Ascending aorta (tissue), 2 donors: ENCODE results near the gene SLC38A6. TPM values are rescaled to one million over a fixed set of nuclear protein-coding genes. Genes with fewer than 3 reads are reported as not detected.

Experiments
- DNase-seq, 2 donors: peaks; one replicate each; pipeline ENCODE4 v3.0.0-alpha.2; 2019; ENCODE audit warnings: low spot score in 2 of 2
- H3K27ac ChIP-seq, 2 donors: fragments of 200-600 bp; sonication (generic); one replicate each; pipeline ENCODE4 v1.5.1; 2016 to 2017; ENCODE audit warnings: mild to moderate bottlenecking in 1 of 2
- H3K27me3 ChIP-seq: fragments of 200-600 bp; sonication (generic); one replicate; pipeline ENCODE4 v1.5.1; 2017
- H3K36me3 ChIP-seq, 2 donors: fragments of 200-600 bp; sonication (generic); one replicate each; pipeline ENCODE4 v1.5.1; 2016
- H3K4me1 ChIP-seq, 2 donors: fragments of 200-600 bp; sonication (generic); one replicate each; pipeline ENCODE4 v1.5.1; 2016 to 2017; ENCODE audit warnings: mild to moderate bottlenecking in 1 of 2
- H3K4me3 ChIP-seq, 2 donors: fragments of 200-600 bp; sonication (generic); one replicate each; pipeline ENCODE4 v1.5.1; 2016 to 2017; ENCODE audit warnings: mild to moderate bottlenecking in 1 of 2
- H3K9me3 ChIP-seq, 2 donors: fragments of 200-600 bp; sonication (generic); one replicate each; pipeline ENCODE4 v1.5.1; 2016
- CTCF ChIP-seq, 3 experiments: fragments of 200-600 bp in 2 of 3; fragments of 450-650 bp in 1 of 3; sonication (generic) in 2 of 3; IDR thresholded peaks; one replicate each; pipeline ENCODE4 v1.5.1; 2016 to 2019; ENCODE audit warnings: antibody characterized with exemption in 3 of 3, mild to moderate bottlenecking in 1 of 3, moderate library complexity in 1 of 3
- intact Hi-C: fragments of 100-400 bp; cut with DNase I; formaldehyde crosslinking; loops from one replicate; pipeline ENCODE4 v1.15.1; 2023
- total RNA-seq: library from RNA; depleted of rRNA; stranded (reverse); fragments of >200 nt; gene quantifications from one replicate; pipeline ENCODE4 v1.1.0, GENCODE V29; 2016

Gene SLC38A6
- total RNA-seq, 1 donor from 2014 or later: 1.8 TPM

DNA sequence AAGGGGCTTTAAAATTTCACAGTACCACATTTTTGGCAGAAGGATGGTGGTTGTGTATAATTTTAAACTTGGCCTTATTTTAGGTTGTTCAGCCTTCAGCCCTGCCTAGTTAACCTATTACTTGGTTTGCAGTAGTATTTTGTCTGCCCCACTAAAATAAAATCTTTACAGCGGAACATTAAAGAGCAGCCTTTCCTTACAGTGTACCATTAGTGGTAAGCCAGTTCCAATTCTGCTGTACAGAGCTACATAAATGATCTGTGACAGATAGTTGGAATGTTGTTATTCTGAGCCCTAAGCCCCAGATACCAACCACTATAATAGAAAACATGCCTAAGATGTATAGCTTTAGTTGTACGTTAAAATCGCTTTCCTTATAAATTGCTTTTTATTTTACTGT is 56.2 kb downstream of the SLC38A6 start:
- Histone ChIP-seq H3K27me3 (no peaks in the 10 kb centered on the region), H3K4me1 (no peaks in the 10 kb centered on the region), H3K27ac (no peak overlapping the region), H3K9me3 (no peaks in the 10 kb centered on the region), H3K4me3 (no peak overlapping the region), H3K36me3 (no peaks in the 10 kb centered on the region)
- no peak for TF ChIP-seq CTCF (IDR thresholded peaks at IDR 0.05)
- DNase-seq: no peak
- intact Hi-C loops: no loop called here

DNA sequence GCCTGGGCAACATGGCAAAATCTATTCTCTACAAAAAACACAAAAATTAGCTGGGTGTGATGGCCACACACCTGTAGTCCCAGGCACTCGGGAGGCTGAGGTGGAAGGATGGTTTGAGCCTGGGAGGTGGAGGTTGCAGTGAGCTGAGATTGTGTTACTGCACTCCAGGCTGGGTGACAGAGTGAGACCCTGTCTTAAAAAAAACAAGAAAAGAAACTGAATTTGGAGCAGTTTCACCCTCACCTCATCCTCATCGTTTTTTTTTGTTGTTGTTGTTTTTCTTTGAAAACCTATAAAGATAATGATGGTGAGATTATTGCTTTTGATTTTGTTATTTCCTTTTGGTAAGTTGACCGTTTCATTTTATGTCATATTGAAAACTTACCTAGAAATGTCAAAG is 60.7 kb downstream of the SLC38A6 start:
- no peak for DNase-seq
- Histone ChIP-seq H3K9me3 (no peaks in the 10 kb centered on the region), H3K36me3 (peaks cover 4% of the 10 kb centered on the region in 2 donors), H3K27me3 (no peaks in the 10 kb centered on the region), H3K4me1 (no peaks in the 10 kb centered on the region), H3K4me3 (no peak overlapping the region), H3K27ac (no peak overlapping the region)
- no peak for TF ChIP-seq CTCF (IDR thresholded peaks at IDR 0.05)
- intact Hi-C loops: no loop called here

GRCh38 chr14:61042220-61042619 is 61.2 kb downstream of the SLC38A6 start:
- Histone ChIP-seq H3K4me3 (no peak overlapping the region), H3K27me3 (no peaks in the 10 kb centered on the region), H3K27ac (no peak overlapping the region), H3K9me3 (no peaks in the 10 kb centered on the region), H3K4me1 (no peaks in the 10 kb centered on the region), H3K36me3 (peaks cover 4% of the 10 kb centered on the region in 2 donors)
- intact Hi-C loops: no loop called here
- DNase-seq: no peak
- TF ChIP-seq CTCF (IDR thresholded peaks at IDR 0.05): no peak

- H3K27ac ChIP-seq: no peak overlapping the region
- no peak overlapping the region for H3K4me3 ChIP-seq
- TF ChIP-seq CTCF (IDR thresholded peaks at IDR 0.05): no peak
- peaks cover 4% of the 10 kb centered on the region in 2 donors for H3K36me3 ChIP-seq
- intact Hi-C loops: no loop called here
- H3K4me1 ChIP-seq: no peaks in the 10 kb centered on the region
- H3K27me3 ChIP-seq: no peaks in the 10 kb centered on the region
- H3K9me3 ChIP-seq: no peaks in the 10 kb centered on the region
- no peak for DNase-seq
Observed at GRCh38 chr14:61043506-61043905, 62.5 kb downstream of the SLC38A6 start.

DNA sequence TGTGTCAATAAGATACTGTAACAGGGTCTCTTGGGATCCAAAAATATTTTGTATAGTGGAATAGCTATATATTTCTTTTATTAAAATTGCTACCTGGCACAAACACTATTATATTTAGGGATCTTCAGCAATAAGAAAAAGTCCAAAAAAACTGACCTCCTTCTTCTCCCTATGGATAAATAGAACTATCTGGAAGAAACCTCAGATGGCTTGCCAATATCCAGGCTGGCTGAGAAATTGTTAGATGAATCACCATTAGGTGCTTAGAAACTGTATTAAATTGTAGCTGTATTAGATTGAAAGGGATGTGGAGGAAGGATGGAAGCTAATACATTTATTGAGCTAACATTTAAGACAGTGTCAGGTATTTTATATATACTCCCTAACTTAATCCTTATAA is 66.0 kb downstream of the SLC38A6 start:
- H3K9me3 ChIP-seq: no peaks in the 10 kb centered on the region
- intact Hi-C loops: no loop called here
- no peak for TF ChIP-seq CTCF (IDR thresholded peaks at IDR 0.05)
- H3K4me3 ChIP-seq: no peak overlapping the region
- no peak overlapping the region for H3K27ac ChIP-seq
- H3K4me1 ChIP-seq: no peaks in the 10 kb centered on the region
- no peak for DNase-seq
- no peaks in the 10 kb centered on the region for H3K27me3 ChIP-seq
- H3K36me3 ChIP-seq: peaks cover 4% of the 10 kb centered on the region in 2 donors

- TF ChIP-seq CTCF (IDR thresholded peaks at IDR 0.05): no peak
- no peak overlapping the region for H3K4me3 ChIP-seq
- no peaks in the 10 kb centered on the region for H3K9me3 ChIP-seq
- H3K36me3 ChIP-seq: peaks cover 4% of the 10 kb centered on the region in 2 donors
- no peak for DNase-seq
- intact Hi-C loops: no loop called here
- H3K4me1 ChIP-seq: no peaks in the 10 kb centered on the region
- H3K27me3 ChIP-seq: no peaks in the 10 kb centered on the region
- no peak overlapping the region for H3K27ac ChIP-seq
Observed at GRCh38 chr14:61048640-61049039, 67.6 kb downstream of the SLC38A6 start.
